22Rv1 (cell line): ENCODE data around the gene MBD1.

Experiments used
- CTCF ChIP-seq: fragments of 450-650 bp; IDR thresholded peaks from 2 replicates; pipeline ENCODE4 v1.5.1; 2017; ENCODE audit warnings: mild to moderate bottlenecking
- ZFX ChIP-seq: fragments of 450-650 bp; IDR thresholded peaks from 2 replicates; pipeline ENCODE4 v1.6.1; 2017; ENCODE audit warnings: antibody characterized with exemption, borderline replicate concordance

DNA sequence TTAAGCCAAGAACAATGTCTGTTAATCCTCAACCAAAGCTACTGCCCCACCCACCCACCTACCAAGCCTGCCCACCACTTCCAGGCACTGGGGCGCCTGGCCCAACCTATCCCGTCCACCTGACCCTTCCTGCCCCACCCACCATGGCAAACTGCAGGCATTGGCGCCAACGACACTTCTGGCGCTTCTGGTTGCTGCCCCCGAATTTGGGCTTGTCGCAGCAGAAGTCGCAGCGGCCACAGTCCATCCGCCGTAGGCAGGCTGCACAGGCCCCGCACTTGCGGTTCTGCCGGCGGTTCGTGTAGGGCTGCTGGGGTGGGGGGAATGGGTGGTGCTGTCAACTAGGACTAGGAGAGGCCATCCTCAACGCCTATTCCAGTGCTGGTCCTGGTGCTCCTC is 7.3 kb downstream of the MBD1 start:
- TF ChIP-seq CTCF (no peak), ZFX (no peak)
